Omental fat pad (tissue), 4 donors: Measurements from ENCODE around the gene ANO6. TPM values are rescaled to one million over a fixed set of nuclear protein-coding genes. Genes with fewer than 3 reads are reported as not detected.

Experiments
- ATAC-seq: fragments of 150-250 bp; one replicate; pipeline ENCODE4 v1.9.1; 2016; ENCODE audit warnings: mild to moderate bottlenecking, moderate library complexity; ENCODE audit not compliant: low FRiP score
- DNase-seq: peaks from one replicate; pipeline ENCODE4 v3.0.0-alpha.2; 2019; ENCODE audit warnings: low spot score
- CTCF ChIP-seq, 3 donors: fragments of 450-650 bp; IDR thresholded peaks; one replicate each; pipeline ENCODE4 v1.5.1; 2016 to 2017; ENCODE audit warnings: antibody characterized with exemption in 3 of 3, mild to moderate bottlenecking in 3 of 3, moderate library complexity in 2 of 3
- total RNA-seq, 4 donors: library from RNA; depleted of rRNA; stranded (reverse); fragments of >200 nt; gene quantifications; one replicate each; pipeline ENCODE4 v1.1.0, GENCODE V29; 2016

The ANO6 gene
- total RNA-seq, 4 donors from 2014 or later, result 88.8 to 189 (median 105) TPM

GRCh38 chr12:45298047-45298446, 82.2 kb downstream of the ANO6 start:
- no peak for TF ChIP-seq CTCF (IDR thresholded peaks at IDR 0.05)
- ATAC-seq (no peak), DNase-seq (no peak)

- ATAC-seq (peak; percentile 75), DNase-seq (no peak)
- TF ChIP-seq CTCF (IDR thresholded peaks at IDR 0.05), result no peak
Measured at GRCh38 chr12:45298721-45299692, 83.1 kb downstream of the ANO6 start.

- no peak for TF ChIP-seq CTCF (IDR thresholded peaks at IDR 0.05)
- ATAC-seq (no peak), DNase-seq (no peak)
Measured at GRCh38 chr12:45302621-45303369, 86.9 kb downstream of the ANO6 start.

- no peak for TF ChIP-seq CTCF (IDR thresholded peaks at IDR 0.05)
- DNase-seq, result no peak
- ATAC-seq, result no peak
Measured at GRCh38 chr12:45303945-45304344, 88.0 kb downstream of the ANO6 start.

- no peak for ATAC-seq
- no peak for DNase-seq
Measured at GRCh38 chr12:45304514-45305178, 88.8 kb downstream of the ANO6 start.

GRCh38 chr12:45305907-45306306, 90.0 kb downstream of the ANO6 start:
- DNase-seq, result no peak
- peak; percentile 15 for ATAC-seq
- no peak for TF ChIP-seq CTCF (IDR thresholded peaks at IDR 0.05)

More at GRCh38 chr12:45304514-45305178, 88.8 kb downstream of the ANO6 start:
- no peak for TF ChIP-seq CTCF (IDR thresholded peaks at IDR 0.05)
